HepG2 (cell line): ENCODE results near the gene CCDC148. TPM values are rescaled to one million over a fixed set of nuclear protein-coding genes. Genes with fewer than 3 reads are reported as not detected.

Experiments
- ATF7 ChIP-seq, 2 experiments: fragments of 450-650 bp in 1 of 2; sonication (generic) in 1 of 2; formaldehyde crosslinking in 1 of 2; IDR thresholded peaks; 2 replicates each; pipeline versions ENCODE4 v1.4.0 to v1.6.1; 2016 to 2020; ENCODE audit warnings: antibody characterized with exemption in 1 of 2, mild to moderate bottlenecking in 1 of 2, missing genetic modification reagents in 1 of 2
- EP300 ChIP-seq, 3 experiments: sonication (generic) in 1 of 3; formaldehyde crosslinking in 1 of 3; IDR thresholded peaks; 2 replicates each; pipeline versions ENCODE4 v1.5.1 to v1.6.1; 2011 to 2020; ENCODE audit warnings: low read depth in 2 of 3, low read length in 2 of 3, borderline replicate concordance in 1 of 3, improper control_type of control experiment in 1 of 3, mild to moderate bottlenecking in 1 of 3, missing genetic modification reagents in 1 of 3, moderate library complexity in 1 of 3
- FOXA1 ChIP-seq, 2 experiments: fragments of 450-650 bp in 1 of 2; sonication (generic) in 1 of 2; formaldehyde crosslinking in 1 of 2; IDR thresholded peaks; 2 replicates each; pipeline versions ENCODE4 v1.4.0 to v1.6.1; 2016 to 2020; ENCODE audit warnings: missing genetic modification reagents in 1 of 2
- FOXA3 ChIP-seq: IDR thresholded peaks from 2 replicates; pipeline ENCODE4 v1.6.1; 2016; ENCODE audit warnings: missing genetic modification reagents, missing compliant biosample characterization
- FOXC1 ChIP-seq: sonication (generic); formaldehyde crosslinking; IDR thresholded peaks from 2 replicates; pipeline ENCODE4 v1.8.0; 2022; ENCODE audit warnings: mild to moderate bottlenecking, missing genetic modification reagents, borderline replicate concordance
- RAD21 ChIP-seq: fragments of 450-650 bp; formaldehyde crosslinking; IDR thresholded peaks from 2 replicates; pipeline ENCODE4 v1.5.0; 2020; ENCODE audit warnings: mild to moderate bottlenecking
- TEAD3 ChIP-seq: optimal IDR thresholded peaks from 2 replicates; pipeline ENCODE3; 2016; ENCODE audit warnings: borderline replicate concordance
- ZBTB20 ChIP-seq: sonication (generic); formaldehyde crosslinking; IDR thresholded peaks from 2 replicates; pipeline ENCODE4 v1.8.1; 2023; ENCODE audit warnings: missing genetic modification reagents, low read depth, mild to moderate bottlenecking, borderline replicate concordance
- ZNF224 ChIP-seq: sonication (generic); formaldehyde crosslinking; IDR thresholded peaks from 2 replicates; pipeline ENCODE4 v1.5.0; 2020; ENCODE audit warnings: mild to moderate bottlenecking, missing genetic modification reagents
- ZNF549 ChIP-seq: sonication (generic); formaldehyde crosslinking; IDR thresholded peaks from 2 replicates; pipeline ENCODE4 v1.5.0; 2020; ENCODE audit warnings: missing genetic modification reagents
- polyA plus RNA-seq, 8 experiments: library from polyadenylated mRNA; depleted of rRNA in 3 of 8; stranded (reverse) in 7 of 8; unstranded in 1 of 8; fragments of >200 nt; fragmentation: Illumina TruSeq in 4 of 8; extraction: Trizol in 4 of 8; gene quantifications; 2 replicates each; pipeline versions ENCODE4 v1.2.1 to v1.2.3, GENCODE V29; 2011 to 2016; ENCODE audit warnings: low read depth in 4 of 8, missing spikeins in 1 of 8, mixed read lengths in 1 of 8; ENCODE audit not compliant: insufficient read depth in 1 of 8
- total RNA-seq, 5 experiments: library from RNA; depleted of rRNA; stranded (reverse); fragments of >200 nt; fragmentation: Illumina TruSeq; extraction: Trizol; gene quantifications; 2 replicates each; pipeline ENCODE4 v1.2.3, GENCODE V29; 2016; ENCODE audit warnings: low read depth in 1 of 5
- TF ChIP-seq, protein P1 (sequence below): sonication (generic); formaldehyde crosslinking; IDR thresholded peaks from 2 replicates; pipeline ENCODE4 v1.5.0; 2020; ENCODE audit warnings: mild to moderate bottlenecking, missing genetic modification reagents, borderline replicate concordance
- TF ChIP-seq, protein P2 (sequence below): sonication (generic); formaldehyde crosslinking; IDR thresholded peaks from 2 replicates; pipeline ENCODE4 v1.5.0; 2020; ENCODE audit warnings: mild to moderate bottlenecking, missing genetic modification reagents
- TF ChIP-seq, protein P3 (sequence below): sonication (generic); formaldehyde crosslinking; IDR thresholded peaks from 2 replicates; pipeline ENCODE4 v1.4.0; 2020; ENCODE audit warnings: missing genetic modification reagents
- TF ChIP-seq, protein P4 (sequence below): sonication (generic); formaldehyde crosslinking; conservative IDR thresholded peaks from 2 replicates; pipeline ENCODE4 v1.8.1; 2023; ENCODE audit warnings: missing genetic modification reagents

The CCDC148 gene
- total and polyA plus RNA-seq, 2 of the 13 experiments (the other 11 are each of a cell fraction or from before 2014, with no cell fraction given), result 0.30 to 0.49 TPM

DNA sequence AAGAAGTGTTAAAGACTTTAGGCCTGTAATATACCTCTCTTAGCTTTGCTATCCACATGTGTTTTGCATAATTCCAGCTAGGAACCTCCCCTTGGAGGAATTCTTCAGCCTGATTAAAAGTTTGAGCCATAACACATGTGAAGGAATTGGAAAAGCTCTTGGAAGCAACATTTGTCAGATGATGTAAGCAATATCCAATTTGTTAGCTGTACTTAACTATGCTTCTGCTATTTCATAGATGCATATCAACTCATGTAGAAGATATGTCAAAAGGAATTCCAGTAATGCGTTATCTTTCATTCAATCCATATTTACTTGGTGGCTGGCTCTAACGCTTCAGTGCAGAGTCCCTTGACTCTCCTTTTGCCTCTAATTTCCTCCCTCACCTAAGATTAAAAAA, 46.4 kb upstream of the CCDC148 start (continued):
- TF ChIP-seq, protein P1, sequence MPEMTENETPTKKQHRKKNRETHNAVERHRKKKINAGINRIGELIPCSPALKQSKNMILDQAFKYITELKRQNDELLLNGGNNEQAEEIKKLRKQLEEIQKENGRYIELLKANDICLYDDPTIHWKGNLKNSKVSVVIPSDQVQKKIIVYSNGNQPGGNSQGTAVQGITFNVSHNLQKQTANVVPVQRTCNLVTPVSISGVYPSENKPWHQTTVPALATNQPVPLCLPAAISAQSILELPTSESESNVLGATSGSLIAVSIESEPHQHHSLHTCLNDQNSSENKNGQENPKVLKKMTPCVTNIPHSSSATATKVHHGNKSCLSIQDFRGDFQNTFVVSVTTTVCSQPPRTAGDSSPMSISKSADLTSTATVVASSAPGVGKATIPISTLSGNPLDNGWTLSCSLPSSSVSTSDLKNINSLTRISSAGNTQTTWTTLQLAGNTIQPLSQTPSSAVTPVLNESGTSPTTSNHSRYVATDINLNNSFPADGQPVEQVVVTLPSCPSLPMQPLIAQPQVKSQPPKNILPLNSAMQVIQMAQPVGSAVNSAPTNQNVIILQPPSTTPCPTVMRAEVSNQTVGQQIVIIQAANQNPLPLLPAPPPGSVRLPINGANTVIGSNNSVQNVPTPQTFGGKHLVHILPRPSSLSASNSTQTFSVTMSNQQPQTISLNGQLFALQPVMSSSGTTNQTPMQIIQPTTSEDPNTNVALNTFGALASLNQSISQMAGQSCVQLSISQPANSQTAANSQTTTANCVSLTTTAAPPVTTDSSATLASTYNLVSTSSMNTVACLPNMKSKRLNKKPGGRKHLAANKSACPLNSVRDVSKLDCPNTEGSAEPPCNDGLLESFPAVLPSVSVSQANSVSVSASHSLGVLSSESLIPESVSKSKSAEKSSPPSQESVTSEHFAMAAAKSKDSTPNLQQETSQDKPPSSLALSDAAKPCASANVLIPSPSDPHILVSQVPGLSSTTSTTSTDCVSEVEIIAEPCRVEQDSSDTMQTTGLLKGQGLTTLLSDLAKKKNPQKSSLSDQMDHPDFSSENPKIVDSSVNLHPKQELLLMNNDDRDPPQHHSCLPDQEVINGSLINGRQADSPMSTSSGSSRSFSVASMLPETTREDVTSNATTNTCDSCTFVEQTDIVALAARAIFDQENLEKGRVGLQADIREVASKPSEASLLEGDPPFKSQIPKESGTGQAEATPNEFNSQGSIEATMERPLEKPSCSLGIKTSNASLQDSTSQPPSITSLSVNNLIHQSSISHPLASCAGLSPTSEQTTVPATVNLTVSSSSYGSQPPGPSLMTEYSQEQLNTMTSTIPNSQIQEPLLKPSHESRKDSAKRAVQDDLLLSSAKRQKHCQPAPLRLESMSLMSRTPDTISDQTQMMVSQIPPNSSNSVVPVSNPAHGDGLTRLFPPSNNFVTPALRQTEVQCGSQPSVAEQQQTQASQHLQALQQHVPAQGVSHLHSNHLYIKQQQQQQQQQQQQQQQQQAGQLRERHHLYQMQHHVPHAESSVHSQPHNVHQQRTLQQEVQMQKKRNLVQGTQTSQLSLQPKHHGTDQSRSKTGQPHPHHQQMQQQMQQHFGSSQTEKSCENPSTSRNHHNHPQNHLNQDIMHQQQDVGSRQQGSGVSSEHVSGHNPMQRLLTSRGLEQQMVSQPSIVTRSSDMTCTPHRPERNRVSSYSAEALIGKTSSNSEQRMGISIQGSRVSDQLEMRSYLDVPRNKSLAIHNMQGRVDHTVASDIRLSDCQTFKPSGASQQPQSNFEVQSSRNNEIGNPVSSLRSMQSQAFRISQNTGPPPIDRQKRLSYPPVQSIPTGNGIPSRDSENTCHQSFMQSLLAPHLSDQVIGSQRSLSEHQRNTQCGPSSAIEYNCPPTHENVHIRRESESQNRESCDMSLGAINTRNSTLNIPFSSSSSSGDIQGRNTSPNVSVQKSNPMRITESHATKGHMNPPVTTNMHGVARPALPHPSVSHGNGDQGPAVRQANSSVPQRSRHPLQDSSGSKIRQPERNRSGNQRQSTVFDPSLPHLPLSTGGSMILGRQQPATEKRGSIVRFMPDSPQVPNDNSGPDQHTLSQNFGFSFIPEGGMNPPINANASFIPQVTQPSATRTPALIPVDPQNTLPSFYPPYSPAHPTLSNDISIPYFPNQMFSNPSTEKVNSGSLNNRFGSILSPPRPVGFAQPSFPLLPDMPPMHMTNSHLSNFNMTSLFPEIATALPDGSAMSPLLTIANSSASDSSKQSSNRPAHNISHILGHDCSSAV (CRISPR knock-in tag), result no peak
- TF ChIP-seq, protein P2, sequence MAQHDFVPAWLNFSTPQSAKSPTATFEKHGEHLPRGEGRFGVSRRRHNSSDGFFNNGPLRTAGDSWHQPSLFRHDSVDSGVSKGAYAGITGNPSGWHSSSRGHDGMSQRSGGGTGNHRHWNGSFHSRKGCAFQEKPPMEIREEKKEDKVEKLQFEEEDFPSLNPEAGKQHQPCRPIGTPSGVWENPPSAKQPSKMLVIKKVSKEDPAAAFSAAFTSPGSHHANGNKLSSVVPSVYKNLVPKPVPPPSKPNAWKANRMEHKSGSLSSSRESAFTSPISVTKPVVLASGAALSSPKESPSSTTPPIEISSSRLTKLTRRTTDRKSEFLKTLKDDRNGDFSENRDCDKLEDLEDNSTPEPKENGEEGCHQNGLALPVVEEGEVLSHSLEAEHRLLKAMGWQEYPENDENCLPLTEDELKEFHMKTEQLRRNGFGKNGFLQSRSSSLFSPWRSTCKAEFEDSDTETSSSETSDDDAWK (CRISPR knock-in tag), result no peak
- TF ChIP-seq RAD21 (CRISPR knock-in tag) (peak; percentile 11; the same call in 1 of the 2 replicates), TEAD3 (CRISPR knock-in tag) (peak; percentile 88), FOXC1 (CRISPR knock-in tag) (no peak), ATF7 (IDR thresholded peaks at IDR 0.05) (no peak), ATF7 (CRISPR knock-in tag; IDR thresholded peaks at IDR 0.05) (no peak), EP300 (IDR thresholded peaks at IDR 0.05; ENCODE audit: low read depth in 2 of 2, low read length in 2 of 2) (0 out of 4 replicates have a peak, but pooled peaks of 1 of the 2 experiments have one; percentile 25), EP300 (CRISPR knock-in tag; IDR thresholded peaks at IDR 0.05; ENCODE audit: borderline replicate concordance) (no peak), ZNF549 (CRISPR knock-in tag) (no peak), FOXA1 (IDR thresholded peaks at IDR 0.05) (no peak), FOXA1 (CRISPR knock-in tag; IDR thresholded peaks at IDR 0.05) (peak; percentile 54; the same call in 1 of the 2 replicates), ZBTB20 (CRISPR knock-in tag) (no peak), ZNF224 (CRISPR knock-in tag) (no peak), FOXA3 (CRISPR knock-in tag) (peak; percentile 69)
- TF ChIP-seq, protein P3, sequence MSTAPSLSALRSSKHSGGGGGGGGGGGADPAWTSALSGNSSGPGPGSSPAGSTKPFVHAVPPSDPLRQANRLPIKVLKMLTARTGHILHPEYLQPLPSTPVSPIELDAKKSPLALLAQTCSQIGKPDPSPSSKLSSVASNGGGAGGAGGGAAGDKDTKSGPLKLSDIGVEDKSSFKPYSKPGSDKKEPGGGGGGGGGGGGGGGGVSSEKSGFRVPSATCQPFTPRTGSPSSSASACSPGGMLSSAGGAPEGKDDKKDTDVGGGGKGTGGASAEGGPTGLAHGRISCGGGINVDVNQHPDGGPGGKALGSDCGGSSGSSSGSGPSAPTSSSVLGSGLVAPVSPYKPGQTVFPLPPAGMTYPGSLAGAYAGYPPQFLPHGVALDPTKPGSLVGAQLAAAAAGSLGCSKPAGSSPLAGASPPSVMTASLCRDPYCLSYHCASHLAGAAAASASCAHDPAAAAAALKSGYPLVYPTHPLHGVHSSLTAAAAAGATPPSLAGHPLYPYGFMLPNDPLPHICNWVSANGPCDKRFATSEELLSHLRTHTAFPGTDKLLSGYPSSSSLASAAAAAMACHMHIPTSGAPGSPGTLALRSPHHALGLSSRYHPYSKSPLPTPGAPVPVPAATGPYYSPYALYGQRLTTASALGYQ (CRISPR knock-in tag), result no peak
- TF ChIP-seq, protein P4, sequence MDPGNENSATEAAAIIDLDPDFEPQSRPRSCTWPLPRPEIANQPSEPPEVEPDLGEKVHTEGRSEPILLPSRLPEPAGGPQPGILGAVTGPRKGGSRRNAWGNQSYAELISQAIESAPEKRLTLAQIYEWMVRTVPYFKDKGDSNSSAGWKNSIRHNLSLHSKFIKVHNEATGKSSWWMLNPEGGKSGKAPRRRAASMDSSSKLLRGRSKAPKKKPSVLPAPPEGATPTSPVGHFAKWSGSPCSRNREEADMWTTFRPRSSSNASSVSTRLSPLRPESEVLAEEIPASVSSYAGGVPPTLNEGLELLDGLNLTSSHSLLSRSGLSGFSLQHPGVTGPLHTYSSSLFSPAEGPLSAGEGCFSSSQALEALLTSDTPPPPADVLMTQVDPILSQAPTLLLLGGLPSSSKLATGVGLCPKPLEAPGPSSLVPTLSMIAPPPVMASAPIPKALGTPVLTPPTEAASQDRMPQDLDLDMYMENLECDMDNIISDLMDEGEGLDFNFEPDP (CRISPR knock-in tag), result no peak
